ENCODE measurements around the gene GCFC2.

The GCFC2 gene

GRCh38 chr2:75646090-75646582 is 64.6 kb downstream of the GCFC2 start:
- H3K4me2 ChIP-seq (ENCODE audit: low read length), result peak overlapping the region; percentile 92
- peak overlapping the region; percentile 88 for H3K9ac ChIP-seq (ENCODE audit: low read length)
- TF ChIP-seq CTCF (IDR thresholded peaks at IDR 0.05; ENCODE audit: low read depth, low read length), result no peak
- TF ChIP-seq EZH2phosphoT487 (IDR thresholded peaks at IDR 0.05; ENCODE audit: low read depth), result no peak
- H3K9me3 ChIP-seq (ENCODE audit: insufficient read depth, low read length), result no peaks in the 10 kb centered on the region
- peaks cover 26% of the 10 kb centered on the region for H3K36me3 ChIP-seq (replicated peaks; ENCODE audit: low read depth, low read length)
- peak overlapping the region; percentile 99 for H2AFZ ChIP-seq (ENCODE audit: low read depth, low read length)
- no peaks in the 10 kb centered on the region for H3K27me3 ChIP-seq (ENCODE audit: low read depth, low read length)
- peak overlapping the region; percentile 90 for H3K4me3 ChIP-seq (ENCODE audit: low read length)
- H4K20me1 ChIP-seq (ENCODE audit: insufficient read depth, low read length), result no peaks in the 10 kb centered on the region
- H3K4me1 ChIP-seq (ENCODE audit: low read length), result peaks cover 12% of the 10 kb centered on the region
- peak overlapping the region; percentile 86 for H3K27ac ChIP-seq (ENCODE audit: low read length)
- H3K79me2 ChIP-seq (ENCODE audit: low read length), result peaks cover 41% of the 10 kb centered on the region

GRCh38 chr2:75645643-75646042 is 65.1 kb downstream of the GCFC2 start:
- Histone ChIP-seq H3K27me3 (ENCODE audit: low read depth, low read length) (no peaks in the 10 kb centered on the region), H3K79me2 (ENCODE audit: low read length) (peaks cover 39% of the 10 kb centered on the region), H3K36me3 (replicated peaks; ENCODE audit: low read depth, low read length) (peaks cover 21% of the 10 kb centered on the region), H3K4me2 (ENCODE audit: low read length) (peak overlapping the region; percentile 92), H4K20me1 (ENCODE audit: insufficient read depth, low read length) (no peaks in the 10 kb centered on the region), H2AFZ (ENCODE audit: low read depth, low read length) (peak overlapping the region; percentile 99), H3K9ac (ENCODE audit: low read length) (no peak overlapping the region), H3K4me1 (ENCODE audit: low read length) (peaks cover 15% of the 10 kb centered on the region), H3K4me3 (ENCODE audit: low read length) (peak overlapping the region; percentile 90), H3K27ac (ENCODE audit: low read length) (no peak overlapping the region), H3K9me3 (ENCODE audit: insufficient read depth, low read length) (no peaks in the 10 kb centered on the region)
- TF ChIP-seq EZH2phosphoT487 (IDR thresholded peaks at IDR 0.05; ENCODE audit: low read depth), result no peak
- TF ChIP-seq CTCF (IDR thresholded peaks at IDR 0.05; ENCODE audit: low read depth, low read length), result no peak

- H2AFZ ChIP-seq (ENCODE audit: low read depth, low read length), result no peak overlapping the region
- no peaks in the 10 kb centered on the region for H3K9me3 ChIP-seq (ENCODE audit: insufficient read depth, low read length)
- peaks cover 7% of the 10 kb centered on the region for H3K36me3 ChIP-seq (replicated peaks; ENCODE audit: low read depth, low read length)
- H3K4me2 ChIP-seq (ENCODE audit: low read length), result no peak overlapping the region
- H3K9ac ChIP-seq (ENCODE audit: low read length), result no peak overlapping the region
- peaks cover 24% of the 10 kb centered on the region for H3K79me2 ChIP-seq (ENCODE audit: low read length)
- TF ChIP-seq CTCF (IDR thresholded peaks at IDR 0.05; ENCODE audit: low read depth, low read length) (no peak), EZH2phosphoT487 (IDR thresholded peaks at IDR 0.05; ENCODE audit: low read depth) (no peak)
- H3K27me3 ChIP-seq (ENCODE audit: low read depth, low read length), result peaks cover 9% of the 10 kb centered on the region
- H3K27ac ChIP-seq (ENCODE audit: low read length), result no peak overlapping the region
- peaks cover 15% of the 10 kb centered on the region for H3K4me1 ChIP-seq (ENCODE audit: low read length)
- H3K4me3 ChIP-seq (ENCODE audit: low read length), result no peak overlapping the region
- H4K20me1 ChIP-seq (ENCODE audit: insufficient read depth, low read length), result no peaks in the 10 kb centered on the region
These were observed 66.7 kb downstream of the GCFC2 start for GRCh38 chr2:75643980-75644379.

GRCh38 chr2:75641587-75641986 is 69.1 kb downstream of the GCFC2 start:
- no peak overlapping the region for H3K4me2 ChIP-seq (ENCODE audit: low read length)
- no peaks in the 10 kb centered on the region for H3K9me3 ChIP-seq (ENCODE audit: insufficient read depth, low read length)
- H3K79me2 ChIP-seq (ENCODE audit: low read length), result peaks cover under 1% of the 10 kb centered on the region; the same call in 1 of the 2 replicates
- H3K27me3 ChIP-seq (ENCODE audit: low read depth, low read length), result peaks cover 21% of the 10 kb centered on the region
- no peak overlapping the region for H3K4me3 ChIP-seq (ENCODE audit: low read length)
- no peak overlapping the region for H3K9ac ChIP-seq (ENCODE audit: low read length)
- H3K27ac ChIP-seq (ENCODE audit: low read length), result no peak overlapping the region
- H2AFZ ChIP-seq (ENCODE audit: low read depth, low read length), result no peak overlapping the region
- H4K20me1 ChIP-seq (ENCODE audit: insufficient read depth, low read length), result no peaks in the 10 kb centered on the region
- peaks cover 9% of the 10 kb centered on the region for H3K4me1 ChIP-seq (ENCODE audit: low read length)
- no peaks in the 10 kb centered on the region for H3K36me3 ChIP-seq (replicated peaks; ENCODE audit: low read depth, low read length)
- TF ChIP-seq CTCF (IDR thresholded peaks at IDR 0.05; ENCODE audit: low read depth, low read length) (no peak), EZH2phosphoT487 (IDR thresholded peaks at IDR 0.05; ENCODE audit: low read depth) (no peak)

Data from OCI-LY3 (cell line).